H9 (cell line): ENCODE results near the gene CD81. TPM values are rescaled to one million over a fixed set of nuclear protein-coding genes. Genes with fewer than 3 reads are reported as not detected.

Experiments used
- DNase-seq: peaks from one replicate; pipeline ENCODE4 v3.0.0-alpha.2; 2017
- H2AFZ ChIP-seq: one replicate; pipeline ENCODE4 v1.6.1; 2013; ENCODE audit warnings: mild to moderate bottlenecking, low read length, control low read depth, moderate library complexity
- H2AK5ac ChIP-seq: 2 replicates; pipeline ENCODE4 v1.6.1; 2013; ENCODE audit warnings: low read length, control low read depth, mixed read lengths; ENCODE audit not compliant: insufficient read length
- H2BK120ac ChIP-seq: one replicate; pipeline ENCODE4 v1.6.1; 2013; ENCODE audit warnings: low read depth, mild to moderate bottlenecking, low read length, control low read depth, inconsistent platforms; ENCODE audit not compliant: poor library complexity, severe bottlenecking
- H2BK12ac ChIP-seq: 2 replicates; pipeline ENCODE4 v1.6.1; 2013; ENCODE audit warnings: low read length, control low read depth, mixed read lengths, low read depth; ENCODE audit not compliant: insufficient read length
- H2BK15ac ChIP-seq: 2 replicates; pipeline ENCODE4 v1.6.1; 2013; ENCODE audit warnings: low read depth, low read length, control low read depth
- H2BK20ac ChIP-seq: one replicate; pipeline ENCODE4 v1.6.1; 2013; ENCODE audit warnings: low read depth, mild to moderate bottlenecking, low read length, control low read depth, inconsistent platforms; ENCODE audit not compliant: poor library complexity, severe bottlenecking
- H2BK5ac ChIP-seq: 2 replicates; pipeline ENCODE4 v1.6.1; 2013; ENCODE audit warnings: low read length, control low read depth, mixed read lengths; ENCODE audit not compliant: insufficient read length
- H3K14ac ChIP-seq: 2 replicates; pipeline ENCODE4 v1.6.1; 2013; ENCODE audit warnings: low read length, control low read depth; ENCODE audit not compliant: insufficient read depth
- H3K18ac ChIP-seq: 2 replicates; pipeline ENCODE4 v1.6.1; 2013; ENCODE audit warnings: low read depth, mild to moderate bottlenecking, mixed read lengths, low read length, control low read depth; ENCODE audit not compliant: insufficient read length
- H3K23ac ChIP-seq: 2 replicates; pipeline ENCODE4 v1.6.1; 2013; ENCODE audit warnings: low read length, control low read depth, mixed read lengths, low read depth; ENCODE audit not compliant: insufficient read length
- H3K23me2 ChIP-seq: 2 replicates; pipeline ENCODE4 v1.6.1; 2013; ENCODE audit warnings: low read depth, mild to moderate bottlenecking, mixed read lengths, low read length, control low read depth; ENCODE audit not compliant: insufficient read length, poor library complexity, severe bottlenecking
- H3K27ac ChIP-seq: 2 replicates; pipeline ENCODE4 v1.5.1; 2013; ENCODE audit warnings: low read length, control low read depth, mixed read lengths, low read depth; ENCODE audit not compliant: insufficient read length
- H3K27me3 ChIP-seq: 2 replicates; pipeline ENCODE4 v1.6.1; 2013; ENCODE audit warnings: low read length, control low read depth, inconsistent platforms; ENCODE audit not compliant: insufficient read depth
- H3K4ac ChIP-seq: 2 replicates; pipeline ENCODE4 v1.6.1; 2013; ENCODE audit warnings: low read depth, mild to moderate bottlenecking, control low read depth, inconsistent platforms, low read length, moderate library complexity
- H3K4me1 ChIP-seq: 2 replicates; pipeline ENCODE4 v1.6.1; 2013; ENCODE audit warnings: low read length, control low read depth, inconsistent platforms; ENCODE audit not compliant: insufficient read depth
- H3K4me2 ChIP-seq: 2 replicates; pipeline ENCODE4 v1.6.1; 2013; ENCODE audit warnings: low read length, control low read depth, mixed read lengths; ENCODE audit not compliant: insufficient read length, insufficient read depth
- H3K56ac ChIP-seq: 2 replicates; pipeline ENCODE4 v1.6.1; 2013; ENCODE audit warnings: low read depth, mild to moderate bottlenecking, mixed read lengths, low read length, control low read depth; ENCODE audit not compliant: insufficient read length
- H3K79me1 ChIP-seq: 2 replicates; pipeline ENCODE4 v1.6.1; 2013; ENCODE audit warnings: low read depth, mild to moderate bottlenecking, moderate library complexity, low read length, control low read depth, inconsistent platforms; ENCODE audit not compliant: insufficient read depth, poor library complexity, severe bottlenecking
- H3K79me2 ChIP-seq: 2 replicates; pipeline ENCODE4 v1.6.1; 2013; ENCODE audit warnings: low read length, control low read depth, inconsistent platforms; ENCODE audit not compliant: insufficient read depth
- H3K9ac ChIP-seq: 2 replicates; pipeline ENCODE4 v1.6.1; 2013; ENCODE audit warnings: low read length, control low read depth, mixed read lengths; ENCODE audit not compliant: insufficient read length; ENCODE audit errors: extremely low read depth
- H3K9me3 ChIP-seq: one replicate; pipeline ENCODE4 v1.6.1; 2013; ENCODE audit warnings: low read depth, low read length, inconsistent platforms; ENCODE audit not compliant: control insufficient read depth
- H3T11ph ChIP-seq: one replicate; pipeline ENCODE4 v1.6.1; 2013; ENCODE audit warnings: mild to moderate bottlenecking, low read length, control low read depth, inconsistent platforms
- H4K20me1 ChIP-seq: one replicate; pipeline ENCODE4 v1.6.1; 2013; ENCODE audit not compliant: control insufficient read depth, insufficient read length, insufficient read depth
- H4K5ac ChIP-seq: 2 replicates; pipeline ENCODE4 v1.6.1; 2013; ENCODE audit warnings: low read depth, mild to moderate bottlenecking, mixed read lengths, low read length, control low read depth; ENCODE audit not compliant: insufficient read length
- H4K8ac ChIP-seq: replicated peaks from 2 replicates; pipeline ENCODE4 v1.6.1; 2013; ENCODE audit warnings: low read length, control low read depth, mixed read lengths, low read depth; ENCODE audit not compliant: insufficient read length
- H4K91ac ChIP-seq: 2 replicates; pipeline ENCODE4 v1.6.1; 2013; ENCODE audit warnings: low read depth, mild to moderate bottlenecking, moderate library complexity, mixed read lengths, low read length, control low read depth; ENCODE audit not compliant: insufficient read length
- H3K27ac Mint-ChIP-seq, 3 experiments: 2 replicates in 2 of 3; 3 replicates in 1 of 3; pipeline ENCODE4 v1.8.0; 2020 to 2021; ENCODE audit warnings: mixed read lengths in 3 of 3, mild to moderate bottlenecking in 1 of 3, moderate library complexity in 1 of 3
- H3K27me3 Mint-ChIP-seq: 2 replicates; pipeline ENCODE4 v1.8.0; 2021; ENCODE audit warnings: low read depth, mild to moderate bottlenecking, moderate library complexity, mixed read lengths
- H3K36me3 Mint-ChIP-seq, 3 experiments: 2 replicates in 2 of 3; 3 replicates in 1 of 3; pipeline ENCODE4 v1.8.0; 2020 to 2021; ENCODE audit warnings: low read depth in 3 of 3, mixed read lengths in 3 of 3; ENCODE audit not compliant: insufficient read depth in 1 of 3
- H3K4me1 Mint-ChIP-seq, 2 experiments: 2 replicates each; pipeline ENCODE4 v1.8.0; 2020; ENCODE audit warnings: mixed read lengths in 2 of 2
- H3K4me3 Mint-ChIP-seq, 2 experiments: 2 replicates in 1 of 2; 3 replicates in 1 of 2; pipeline ENCODE4 v1.8.0; 2020 to 2021; ENCODE audit warnings: mild to moderate bottlenecking in 2 of 2, mixed read lengths in 2 of 2, moderate library complexity in 1 of 2
- H3K9me3 Mint-ChIP-seq, 2 experiments: 2 replicates in 1 of 2; 3 replicates in 1 of 2; pipeline ENCODE4 v1.8.0; 2020; ENCODE audit warnings: mild to moderate bottlenecking in 2 of 2, mixed read lengths in 2 of 2, moderate library complexity in 1 of 2
- CTCF ChIP-seq: fragments of 200-600 bp; sonication (generic); conservative IDR thresholded peaks from 3 replicates; pipeline ENCODE4 v1.8.0; 2021; ENCODE audit warnings: antibody characterized with exemption, mild to moderate bottlenecking
- WGBS: extraction: QIAGEN DNeasy Blood & Tissue Kit; methylation state at CpG from one replicate; pipeline ENCODE4 v1.1.7; 2013; ENCODE audit warnings: missing lambda C conversion rate, low lambda C conversion rate, mixed read lengths; ENCODE audit not compliant: insufficient read length; ENCODE audit errors: extremely low coverage; 5-methylcytosine and 5-hydroxymethylcytosine counted together
- total RNA-seq: library from RNA; stranded (reverse); gene quantifications from 2 replicates; pipeline ENCODE4 v1.2.1, GENCODE V29; 2021

The CD81 gene
- total RNA-seq, 1 experiment from 2014 or later = 246 TPM

- Histone ChIP-seq H3K4me2 (peak within 1 kb of the TSS; percentile 73), H3K4me1 (no peaks in the 10 kb centered on the region), H2BK12ac (no peak within 1 kb of the TSS), H3K79me2 (no peaks in the 10 kb centered on the region), H3K56ac (no peak within 1 kb of the TSS), H3K9me3 (no peaks in the 10 kb centered on the region), H3K18ac (peak within 1 kb of the TSS; percentile 65), H2AFZ (no peak within 1 kb of the TSS), H4K20me1 (no peaks in the 10 kb centered on the region), H3K27ac (no peak within 1 kb of the TSS), H2AK5ac (no peak within 1 kb of the TSS), H3T11ph (no peak within 1 kb of the TSS), H2BK120ac (no peak within 1 kb of the TSS), H3K4ac (0 out of 2 replicates have a peak within 1 kb of the TSS, but pooled peaks have one; percentile 52), H4K5ac (no peak within 1 kb of the TSS), H4K91ac (no peak within 1 kb of the TSS), H3K14ac (peak within 1 kb of the TSS; percentile 79), H3K79me1 (no peaks in the 10 kb centered on the region), H3K9ac (peak within 1 kb of the TSS; percentile 90), H3K27me3 (no peaks in the 10 kb centered on the region), H2BK20ac (no peak within 1 kb of the TSS), H3K23me2 (peaks cover 13% of the 10 kb centered on the region), H2BK15ac (no peak within 1 kb of the TSS), H2BK5ac (no peak within 1 kb of the TSS), H4K8ac (no peak within 1 kb of the TSS), H3K23ac (no peak within 1 kb of the TSS)
- H3K27me3 Mint-ChIP-seq = no peaks in the 10 kb centered on the region
- TF ChIP-seq CTCF = peak; percentile 98
- H3K36me3 Mint-ChIP-seq = peaks cover 4 to 39% (median 25%) of the 10 kb centered on the region in 3 experiments; a peak in 6 of 7 replicates
- DNase-seq = peak; percentile 100
- H3K4me3 Mint-ChIP-seq = peak within 1 kb of the TSS; percentile 81 to 88
- H3K4me1 Mint-ChIP-seq = peaks cover 3 to 8% of the 10 kb centered on the region in 2 experiments
- WGBS = no CpG with 5 or more reads among the region's 66 CpGs
- H3K9me3 Mint-ChIP-seq = no peaks in the 10 kb centered on the region
- H3K27ac Mint-ChIP-seq = peak within 1 kb of the TSS; percentile 79 to 91 (median 84); a peak in 6 of 7 replicates
Observed at GRCh38 chr11:2400069-2400761, 23.1 kb downstream of the CD81 start, which contains the start of gene TSSC4. TSS of gene TSSC4 (plus strand) at chr11:2400750. CDS start at chr11:2402634, 1,884 bp downstream.
